A549 (cell line): ENCODE measurements around the gene FARP2.

Source experiments
- CEBPB ChIP-seq, 2 experiments: fragments of >200 bp in 1 of 2; sonication (Bioruptor Twin) in 1 of 2; formaldehyde crosslinking in 1 of 2; IDR thresholded peaks; 2 replicates each; pipeline ENCODE4 v1.6.1; 2012 to 2016
- CHD2 ChIP-seq: fragments of 150-350 bp; IDR thresholded peaks from 2 replicates; pipeline ENCODE4 v1.6.1; 2014; ENCODE audit warnings: low read length; ENCODE audit not compliant: partially characterized antibody
- CHD4 ChIP-seq: fragments of 200-600 bp; sonication (generic); IDR thresholded peaks from 2 replicates; pipeline ENCODE4 v1.6.1; 2016; ENCODE audit warnings: antibody characterized with exemption, mild to moderate bottlenecking, borderline replicate concordance
- CTCF ChIP-seq: fragments of >200 bp; sonication (Bioruptor Twin); formaldehyde crosslinking; IDR thresholded peaks from 3 replicates; pipeline ENCODE4 v1.5.1; 2016
- EP300 ChIP-seq, 2 experiments: fragments of >200 bp; sonication (Bioruptor Twin); formaldehyde crosslinking; IDR thresholded peaks; 2 replicates in 1 of 2; 3 replicates in 1 of 2; pipeline ENCODE4 v1.6.1; 2016 to 2017
- HDAC2 ChIP-seq: fragments of 200-600 bp; sonication (generic); IDR thresholded peaks from 2 replicates; pipeline ENCODE4 v1.6.1; 2016
- HEYL ChIP-seq: fragments of 250-450 bp; sonication (Bioruptor Pico); IDR thresholded peaks from 2 replicates; pipeline ENCODE4 v1.8.0; 2021; ENCODE audit warnings: mild to moderate bottlenecking, moderate library complexity
- JUN ChIP-seq, 2 experiments: fragments of >200 bp; sonication (Bioruptor Twin); formaldehyde crosslinking; IDR thresholded peaks; 2 replicates in 1 of 2; 3 replicates in 1 of 2; pipeline ENCODE4 v1.6.1; 2016 to 2017
- KDM1A ChIP-seq: fragments of 200-600 bp; sonication (generic); IDR thresholded peaks from 2 replicates; pipeline ENCODE4 v1.6.1; 2016; ENCODE audit warnings: low read depth, mild to moderate bottlenecking
- POLR2A ChIP-seq: IDR thresholded peaks from 2 replicates; pipeline ENCODE4 v1.6.1; 2012; ENCODE audit warnings: mild to moderate bottlenecking, low read length
- REST ChIP-seq: fragments of 200-600 bp; sonication (generic); IDR thresholded peaks from 2 replicates; pipeline ENCODE4 v1.6.1; 2016; ENCODE audit warnings: antibody characterized with exemption, mild to moderate bottlenecking, moderate library complexity
- ZC3H11A ChIP-seq: fragments of 450-650 bp; IDR thresholded peaks from 2 replicates; pipeline ENCODE4 v1.6.1; 2014; ENCODE audit warnings: antibody characterized with exemption, mild to moderate bottlenecking
- ZNF302 ChIP-seq: fragments of 250-450 bp; sonication (Bioruptor Pico); IDR thresholded peaks from 2 replicates; pipeline ENCODE4 v1.9.0; 2021; ENCODE audit warnings: inconsistent platforms, mild to moderate bottlenecking, moderate library complexity
- TF ChIP-seq, protein P1 (sequence below): IDR thresholded peaks from 2 replicates; pipeline ENCODE4 v1.6.1; 2012

DNA sequence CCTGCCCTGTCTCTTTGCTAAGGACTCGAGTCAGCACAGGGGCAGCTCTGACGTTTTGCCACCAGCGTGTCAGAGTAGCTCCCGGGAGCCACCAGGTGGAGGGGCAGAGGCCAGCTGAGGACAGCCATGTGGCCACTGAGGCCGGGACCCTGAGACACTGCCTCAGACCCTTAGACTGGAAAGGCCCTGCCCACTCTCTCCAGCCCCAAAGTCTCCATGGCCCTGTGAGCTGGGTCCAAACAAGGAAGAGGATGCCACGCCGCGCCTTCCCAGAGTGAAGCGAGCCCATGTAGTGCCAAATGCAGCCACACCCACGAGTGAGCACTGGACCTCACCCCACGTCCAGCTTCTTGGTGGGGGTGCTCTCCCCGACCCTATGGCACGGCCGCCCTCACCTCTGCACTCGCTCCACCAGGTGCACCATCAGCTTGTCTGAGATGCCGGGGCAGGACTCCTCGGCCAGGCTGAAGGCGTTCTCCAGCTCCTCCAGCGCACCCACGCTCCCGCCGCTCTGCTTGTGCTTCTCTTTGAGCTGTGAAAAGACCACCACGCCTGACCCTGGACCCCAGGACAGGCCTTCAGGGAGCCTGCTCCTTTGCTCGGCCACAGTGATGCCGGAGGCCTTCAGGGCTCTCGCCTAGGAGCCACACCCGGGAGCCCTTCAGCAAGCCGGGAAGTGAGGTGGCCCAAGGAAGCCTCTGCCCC is 140.1 kb downstream of the FARP2 start:
- TF ChIP-seq REST: no peak
- TF ChIP-seq CEBPB (IDR thresholded peaks at IDR 0.05): no peak
- TF ChIP-seq CHD4: no peak
- TF ChIP-seq KDM1A: no peak
- TF ChIP-seq ZNF302 (CRISPR knock-in tag): no peak
- TF ChIP-seq HEYL (CRISPR knock-in tag): no peak
- no peak for TF ChIP-seq CTCF
- TF ChIP-seq EP300 (IDR thresholded peaks at IDR 0.05): no peak
- TF ChIP-seq HDAC2: no peak
- no peak for TF ChIP-seq POLR2A
- TF ChIP-seq JUN (IDR thresholded peaks at IDR 0.05): no peak
- TF ChIP-seq ZC3H11A: no peak
- no peak for TF ChIP-seq CHD2
- TF ChIP-seq, protein P1, sequence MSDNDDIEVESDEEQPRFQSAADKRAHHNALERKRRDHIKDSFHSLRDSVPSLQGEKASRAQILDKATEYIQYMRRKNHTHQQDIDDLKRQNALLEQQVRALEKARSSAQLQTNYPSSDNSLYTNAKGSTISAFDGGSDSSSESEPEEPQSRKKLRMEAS: no peak
